ENCODE results near the gene MINDY1. TPM values are rescaled to one million over a fixed set of nuclear protein-coding genes. Genes with fewer than 3 reads are reported as not detected.
A peak's percentile ranks its signal among the peaks of the same experiment; 100 is the strongest.

Gene MINDY1
- total RNA-seq, 4 donors from 2014 or later = 28.5 to 36.6 (median 30.8) TPM

DNA sequence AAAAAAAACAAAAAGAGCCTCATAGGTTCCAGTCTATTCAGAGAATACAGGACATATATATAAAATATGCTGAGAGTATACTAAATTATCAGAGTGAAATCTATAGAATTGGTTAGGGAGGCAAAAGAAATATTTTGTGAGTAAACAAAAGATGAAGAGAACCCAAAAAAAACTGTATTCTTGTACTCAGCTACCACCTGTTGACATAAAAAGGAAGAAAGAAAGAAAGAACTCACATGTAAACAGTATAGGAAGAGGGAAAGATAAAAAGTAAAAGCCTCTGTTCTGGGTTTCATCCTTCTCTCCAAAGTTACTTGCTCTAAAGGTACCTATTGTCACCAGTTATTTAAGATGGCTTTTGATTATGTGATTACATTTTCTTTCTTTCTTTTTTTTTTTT lies 19.8 kb upstream of the MINDY1 start:
- TF ChIP-seq POLR2A (IDR thresholded peaks at IDR 0.05) (no peak), CTCF (IDR thresholded peaks at IDR 0.05) (no peak)
- DNase-seq (ENCODE audit: low spot score in 2 of 2) = no peak
- no peak overlapping the region for H3K4me3 ChIP-seq (ENCODE audit: low read depth, poor library complexity, severe bottlenecking)
- intact Hi-C loops (cut with DNase I; ENCODE audit: low total_unique reads) = no loop called here

DNA sequence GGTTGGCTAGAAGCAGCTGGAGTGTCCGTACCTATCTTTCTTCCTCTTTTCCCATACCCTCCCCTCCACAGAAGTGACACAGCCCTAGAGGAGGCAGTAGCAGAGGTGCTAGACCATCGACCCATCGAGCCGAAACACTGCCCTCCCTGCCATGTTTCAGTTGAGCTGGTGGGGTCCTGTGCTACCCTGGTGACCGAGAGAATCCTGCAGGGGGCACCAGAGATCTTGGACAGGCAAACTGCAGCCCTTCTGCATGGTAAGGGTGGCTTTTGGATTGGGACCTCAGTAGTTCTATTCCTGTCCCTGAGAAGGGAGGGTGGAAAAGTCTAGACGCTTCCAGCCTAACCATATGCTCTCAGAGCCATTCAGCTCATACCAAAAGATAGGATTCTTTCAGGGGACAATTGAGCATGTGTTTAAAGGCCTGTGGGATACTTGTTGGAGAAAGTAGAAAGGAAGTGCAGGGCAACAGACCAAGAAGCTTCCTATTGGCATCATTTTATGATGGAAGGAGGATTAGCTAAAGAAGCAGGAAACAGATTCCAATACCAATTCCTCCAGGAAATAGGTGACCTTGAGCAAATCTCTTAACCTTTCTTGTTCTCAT lies 17.9 kb upstream of the MINDY1 start:
- DNase-seq (ENCODE audit: low spot score in 2 of 2) = peak; percentile 73 to 93
- intact Hi-C loops (cut with DNase I; ENCODE audit: low total_unique reads) = loop anchor here (5.0 kb wide), 1 partner anchor 133 kb away; the partner anchor contains the start of gene TNFAIP8L2
- TF ChIP-seq POLR2A (IDR thresholded peaks at IDR 0.05) = no peak
- TF ChIP-seq CTCF (IDR thresholded peaks at IDR 0.05) = peak in 1 of 3 donors; percentile 13
- no peak overlapping the region for H3K4me3 ChIP-seq (ENCODE audit: low read depth, poor library complexity, severe bottlenecking)
- WGBS, 2 donors = 23 to 26% methylated on average over 6 of the region's 6 CpGs

- 78 to 81% methylated on average over 2 of the region's 2 CpGs for WGBS, 2 donors
- DNase-seq (ENCODE audit: low spot score in 2 of 2) = no peak
- intact Hi-C loops (cut with DNase I; ENCODE audit: low total_unique reads) = no loop called here
- no peak overlapping the region for H3K4me3 ChIP-seq (ENCODE audit: low read depth, poor library complexity, severe bottlenecking)
- TF ChIP-seq POLR2A (IDR thresholded peaks at IDR 0.05) = no peak
- no peak for TF ChIP-seq CTCF (IDR thresholded peaks at IDR 0.05)
Observed at GRCh38 chr1:151013518-151013917, 6.8 kb upstream of the MINDY1 start.

DNA sequence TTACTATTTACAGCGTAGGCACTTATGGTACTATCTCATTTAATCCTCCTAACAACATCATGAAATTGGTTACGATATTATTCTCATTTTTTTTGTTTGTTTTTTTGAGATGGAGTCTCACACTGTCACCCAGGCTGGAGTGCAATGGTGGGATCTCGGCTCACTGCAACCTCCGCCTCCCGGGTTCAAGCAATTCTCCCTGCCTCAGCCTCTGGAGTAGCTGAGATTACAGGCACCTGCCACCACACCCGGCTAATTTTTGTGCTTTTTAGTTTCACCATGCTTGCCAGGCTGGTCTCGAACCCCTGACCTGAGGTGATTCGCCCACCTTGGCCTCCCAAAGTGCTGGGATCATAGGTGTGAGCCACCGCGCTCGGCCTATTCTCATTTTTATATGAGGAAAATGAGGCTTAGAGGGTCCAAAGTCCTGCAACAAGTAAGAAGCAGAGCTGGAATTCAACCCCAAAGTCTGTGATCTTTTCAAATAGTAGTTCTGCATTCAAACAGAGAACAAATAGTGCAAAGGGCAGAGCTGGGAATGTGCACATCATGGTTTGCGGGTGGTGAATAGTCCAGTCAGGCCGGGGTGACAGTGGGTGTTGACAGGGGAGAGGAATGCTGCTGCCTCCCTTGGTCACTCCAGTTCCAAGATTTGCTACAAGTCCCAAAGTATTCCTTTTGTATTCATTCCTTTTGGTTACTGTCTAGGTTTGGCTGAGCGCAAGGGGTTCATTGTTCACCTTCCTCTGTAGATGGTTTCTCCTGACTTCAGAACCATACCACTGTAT lies 6.2 kb upstream of the MINDY1 start:
- no peak overlapping the region for H3K4me3 ChIP-seq (ENCODE audit: low read depth, poor library complexity, severe bottlenecking)
- WGBS, 2 donors = 93 to 96% methylated on average over 14 of the region's 14 CpGs
- TF ChIP-seq CTCF (IDR thresholded peaks at IDR 0.05) (no peak), POLR2A (IDR thresholded peaks at IDR 0.05) (no peak)
- no peak for DNase-seq (ENCODE audit: low spot score in 2 of 2)
- intact Hi-C loops (cut with DNase I; ENCODE audit: low total_unique reads) = no loop called here

DNA sequence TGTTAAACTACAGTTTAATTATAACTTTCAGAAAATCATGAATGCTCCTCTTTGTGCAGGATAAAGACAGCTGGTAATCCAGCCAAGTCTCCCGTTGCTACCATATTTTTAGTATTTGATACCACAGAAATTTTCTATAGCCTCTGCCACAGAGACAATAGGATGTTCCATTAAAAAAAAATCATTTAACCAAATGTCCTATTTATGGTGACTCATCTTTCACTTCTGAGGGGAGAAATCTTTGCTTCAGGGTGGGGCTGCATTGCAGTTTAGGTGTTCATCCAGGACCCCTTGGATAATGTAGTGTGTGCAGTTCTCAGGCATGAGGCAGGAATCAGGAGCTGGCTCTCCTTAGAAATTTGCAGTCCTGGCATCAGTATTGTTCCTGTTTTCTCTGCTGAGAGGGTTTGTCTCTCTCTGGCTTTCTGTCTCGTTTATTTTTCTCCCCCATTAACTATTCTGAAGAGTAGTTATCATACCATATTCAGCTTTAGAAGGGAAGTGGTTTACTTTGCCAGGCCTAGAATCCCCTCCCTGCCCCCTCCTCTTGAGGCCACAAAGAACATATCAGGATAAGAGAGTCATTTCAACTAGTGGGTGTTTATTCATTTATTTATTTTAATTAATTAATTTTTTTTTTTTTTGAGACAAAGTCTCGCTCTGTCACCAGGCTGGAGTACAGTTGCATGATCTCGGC lies 4.6 kb upstream of the MINDY1 start:
- 53 to 57% methylated on average over 4 of the region's 4 CpGs for WGBS, 2 donors
- intact Hi-C loops (cut with DNase I; ENCODE audit: low total_unique reads) = no loop called here
- no peak for TF ChIP-seq POLR2A (IDR thresholded peaks at IDR 0.05)
- DNase-seq (ENCODE audit: low spot score in 2 of 2) = no peak
- H3K4me3 ChIP-seq (ENCODE audit: low read depth, poor library complexity, severe bottlenecking) = no peak overlapping the region

- intact Hi-C loops (cut with DNase I; ENCODE audit: low total_unique reads) = no loop called here
- H3K4me3 ChIP-seq (ENCODE audit: low read depth, poor library complexity, severe bottlenecking) = no peak overlapping the region
- no peak for DNase-seq (ENCODE audit: low spot score in 2 of 2)
- 84 to 91% methylated on average over 3 of the region's 3 CpGs for WGBS, 2 donors
- TF ChIP-seq CTCF (IDR thresholded peaks at IDR 0.05) = no peak
- TF ChIP-seq POLR2A (IDR thresholded peaks at IDR 0.05) = no peak
Observed at GRCh38 chr1:151010346-151010726, 3.6 kb upstream of the MINDY1 start.
